GM12878 (cell line): ENCODE measurements around the gene RBM44. TPM values are rescaled to one million over a fixed set of nuclear protein-coding genes. Genes with fewer than 3 reads are reported as not detected.

Source experiments
- ATAC-seq: fragments of 200-7000 bp; cut with Tn5 transposase; 3 replicates; pipeline ENCODE4 v1.9.1; 2020; ENCODE audit warnings: mild to moderate bottlenecking, moderate library complexity
- BruUV-seq: library from RNA; stranded (reverse); fragments of 400-500 nt; replicated peaks from 2 replicates; lab custom pipeline; 2021; lab: Mats Ljungman, UMichigan
- CTCF ChIA-PET: fragments of 300-600 bp; sonication (Branson Sonifier 250); formaldehyde crosslinking; extraction: SDS; loops from one replicate; lab custom pipeline; 2021; ENCODE audit warnings: inconsistent platforms; lab: Yijun Ruan, JAX
- POLR2A ChIA-PET: fragments of 350-600 bp; formaldehyde crosslinking; extraction: SDS; loops from one replicate; lab custom pipeline; 2021; ENCODE audit warnings: inconsistent platforms; lab: Charles Lee
- RAD21 ChIA-PET: fragments of 300-600 bp; sonication (Branson Sonifier 250); formaldehyde crosslinking; loops from one replicate; lab custom pipeline; 2023; ENCODE audit warnings: antibody characterized with exemption; ENCODE audit not compliant: unreplicated experiment; lab: Charles Lee
- SMC1A ChIA-PET: fragments of 300-600 bp; sonication (Branson Sonifier 250); formaldehyde crosslinking; loops from one replicate; lab custom pipeline; 2023; ENCODE audit not compliant: unreplicated experiment, uncharacterized antibody; lab: Charles Lee
- DNase-seq: peaks from one replicate; pipeline ENCODE4 v3.0.0-alpha.2; 2011; ENCODE audit warnings: low read depth, low spot score
- FAIRE-seq: peaks from 3 replicates; lab custom pipeline; 2011; peaks lifted over from hg19 to GRCh38; lab: Jason Lieb, UNC
- H2AFZ ChIP-seq: 2 replicates; pipeline ENCODE4 v1.6.0; 2011; ENCODE audit warnings: low read depth, low read length, control low read depth; ENCODE audit not compliant: control insufficient read depth
- H3K27ac ChIP-seq: 2 replicates; pipeline ENCODE4 v1.5.1; 2011; ENCODE audit warnings: control low read depth; ENCODE audit not compliant: control insufficient read depth, insufficient read depth
- H3K27me3 ChIP-seq, 2 experiments: replicated peaks in 1 of 2; 2 replicates each; pipeline versions ENCODE4 v1.6.0 to v1.6.1; 2011; ENCODE audit warnings: low read length in 1 of 2; ENCODE audit not compliant: control insufficient read depth in 2 of 2, insufficient read depth in 2 of 2
- H3K36me3 ChIP-seq, 2 experiments: 2 replicates each; pipeline ENCODE4 v1.5.1; 2011; ENCODE audit warnings: low read length in 1 of 2; ENCODE audit not compliant: control insufficient read depth in 2 of 2, insufficient read depth in 2 of 2
- H3K4me1 ChIP-seq: 2 replicates; pipeline ENCODE4 v1.6.1; 2011; ENCODE audit warnings: mild to moderate bottlenecking, low read length, moderate library complexity, mixed read lengths; ENCODE audit not compliant: control insufficient read depth, insufficient read depth
- H3K4me2 ChIP-seq: 2 replicates; pipeline ENCODE4 v1.6.0; 2011; ENCODE audit warnings: control low read depth; ENCODE audit not compliant: control insufficient read depth, insufficient read depth
- H3K4me3 ChIP-seq: fragments of 200-600 bp; sonication (generic); 2 replicates; pipeline ENCODE4 v1.5.1; 2016
- H3K79me2 ChIP-seq: 2 replicates; pipeline ENCODE4 v1.6.0; 2011; ENCODE audit warnings: low read length; ENCODE audit not compliant: control insufficient read depth, insufficient read depth
- H3K9ac ChIP-seq: 2 replicates; pipeline ENCODE4 v1.8.0; 2011; ENCODE audit warnings: low read length, control low read depth, mixed read lengths; ENCODE audit not compliant: control insufficient read depth, insufficient read depth
- H3K9me3 ChIP-seq: replicated peaks from 3 replicates; pipeline ENCODE4 v1.5.1; 2011; ENCODE audit warnings: mild to moderate bottlenecking, low read length; ENCODE audit not compliant: control insufficient read depth, insufficient read depth
- H4K20me1 ChIP-seq: 2 replicates; pipeline ENCODE4 v1.6.0; 2011; ENCODE audit not compliant: control insufficient read depth, insufficient read depth
- BCLAF1 ChIP-seq: fragments of 450-650 bp; IDR thresholded peaks from 2 replicates; pipeline ENCODE4 v1.6.1; 2017; ENCODE audit warnings: antibody characterized with exemption, mild to moderate bottlenecking, moderate library complexity
- BRCA1 ChIP-seq: IDR thresholded peaks from 2 replicates; pipeline ENCODE4 v1.6.1; 2011; ENCODE audit warnings: low read depth, low read length, improper control_type of control experiment
- NR2C2 ChIP-seq: IDR thresholded peaks from 2 replicates; pipeline ENCODE4 v1.6.1; 2011; ENCODE audit warnings: borderline replicate concordance, low read depth; ENCODE audit not compliant: control insufficient read depth, insufficient read length
- PML ChIP-seq: IDR thresholded peaks from 2 replicates; pipeline ENCODE4 v1.6.1; 2012; ENCODE audit warnings: low read length, inconsistent platforms
- RUNX3 ChIP-seq: IDR thresholded peaks from 2 replicates; pipeline ENCODE4 v1.6.1; 2012; ENCODE audit warnings: low read length, inconsistent platforms
- SMAD5 ChIP-seq: IDR thresholded peaks from 2 replicates; pipeline ENCODE4 v1.6.1; 2016; ENCODE audit warnings: antibody characterized with exemption, low read depth
- TARDBP ChIP-seq: IDR thresholded peaks from 2 replicates; pipeline ENCODE4 v1.6.1; 2016; ENCODE audit warnings: borderline replicate concordance
- TCF12 ChIP-seq: IDR thresholded peaks from 2 replicates; pipeline ENCODE4 v1.6.1; 2011; ENCODE audit warnings: low read depth, mild to moderate bottlenecking, low read length
- TCF7 ChIP-seq: IDR thresholded peaks from 2 replicates; pipeline ENCODE4 v1.6.1; 2014; ENCODE audit warnings: antibody characterized with exemption, borderline replicate concordance
- ZBTB33 ChIP-seq: fragments of 450-650 bp; IDR thresholded peaks from 2 replicates; pipeline ENCODE4 v1.6.1; 2017; ENCODE audit warnings: mild to moderate bottlenecking
- ZSCAN29 ChIP-seq: fragments of 450-650 bp; IDR thresholded peaks from 2 replicates; pipeline ENCODE4 v1.6.1; 2017; ENCODE audit warnings: mild to moderate bottlenecking, moderate library complexity
- WGBS: methylation state at CpG from one replicate; pipeline ENCODE4 v1.1.6; 2016; ENCODE audit warnings: low lambda C conversion rate; ENCODE audit not compliant: insufficient replicate concordance, insufficient coverage; ENCODE audit errors: missing lambda C conversion rate; 5-methylcytosine and 5-hydroxymethylcytosine counted together
- in situ Hi-C: fragments of 300-500 bp; cut with MboI; formaldehyde crosslinking; loops from 9 replicates; pipeline ENCODE4 v1.14.3; 2018; ENCODE audit warnings: mixed read lengths
- intact Hi-C: fragments of 100-400 bp; cut with micrococcal nuclease; formaldehyde crosslinking; loops from one replicate; pipeline ENCODE4 v1.14.2; 2022; ENCODE audit not compliant: unreplicated experiment
- polyA plus RNA-seq, 11 experiments: library from polyadenylated mRNA; depleted of rRNA in 4 of 11; unstranded in 6 of 11; stranded (reverse) in 5 of 11; fragments of >200 nt; fragmentation: Nextera tagmentation in 4 of 11; fragmentation: Illumina TruSeq in 1 of 11; extraction: Ambion mirVana in 4 of 11; extraction: Trizol in 1 of 11; gene quantifications; 1 replicate in 1 of 11; 2 replicates in 10 of 11; pipeline versions ENCODE4 v1.2.1 to v1.2.3, GENCODE V29; 2011 to 2016; ENCODE audit warnings: inconsistent platforms in 2 of 11, missing spikeins in 2 of 11, low read depth in 1 of 11
- total RNA-seq, 4 experiments: library from RNA; depleted of rRNA in 3 of 4; stranded (reverse); fragments of >200 nt in 3 of 4; fragmentation: Illumina TruSeq in 1 of 4; extraction: Trizol in 1 of 4; gene quantifications; 2 replicates each; pipeline versions ENCODE4 v1.2.1 to v1.2.3, GENCODE V29; 2013 to 2021
- TF ChIP-seq, protein P1 (sequence below): fragments of 450-650 bp; conservative IDR thresholded peaks from 2 replicates; pipeline ENCODE4 v1.6.1; 2017; ENCODE audit warnings: mild to moderate bottlenecking, moderate library complexity

RBM44 gene
- total and polyA plus RNA-seq, 10 of the 15 experiments (the other 5 are each of a cell fraction or from before 2014, with no cell fraction given) = 0.14 to 1.4 (median 0.62) TPM; not detected in 1

GRCh38 chr2:237888389-237888788 is 89.8 kb downstream of the RBM44 start:
- no peak overlapping the region for H3K4me2 ChIP-seq
- H3K4me1 ChIP-seq = no peaks in the 10 kb centered on the region
- FAIRE-seq = no peak
- TF ChIP-seq BCLAF1 (no peak), SMAD5 (no peak), TCF7 (no peak)
- H3K27me3 ChIP-seq = no peaks in the 10 kb centered on the region
- H3K9ac ChIP-seq = no peak overlapping the region
- no peaks in the 10 kb centered on the region for H4K20me1 ChIP-seq
- SMC1A ChIA-PET = interaction anchor here (0.9 to 1.1 kb wide), 2 partner anchors 38 to 258 kb away, joined by 3 to 4 read pairs; no protein-coding TSS in a partner anchor
- 58% methylated on average over 2 of the region's 2 CpGs for WGBS
- H3K79me2 ChIP-seq = no peaks in the 10 kb centered on the region
- in situ Hi-C loops (no loop called here), intact Hi-C loops (no loop called here)
- H3K4me3 ChIP-seq = no peak overlapping the region
- RAD21 ChIA-PET = no interaction called here
- H3K27ac ChIP-seq = no peak overlapping the region
- no peak for DNase-seq
- ATAC-seq = no peak
- H2AFZ ChIP-seq = no peak overlapping the region
- BruUV-seq = no TSS peak
- POLR2A ChIA-PET = no interaction called here
- CTCF ChIA-PET = no interaction called here
- H3K9me3 ChIP-seq = no peaks in the 10 kb centered on the region
- no peaks in the 10 kb centered on the region for H3K36me3 ChIP-seq

GRCh38 chr2:237889016-237889415 is 90.4 kb downstream of the RBM44 start:
- WGBS = 68% methylated on average over 8 of the region's 8 CpGs
- no peak overlapping the region for H3K4me2 ChIP-seq
- H2AFZ ChIP-seq = no peak overlapping the region
- no peaks in the 10 kb centered on the region for H3K79me2 ChIP-seq
- intact Hi-C loops = no loop called here
- FAIRE-seq (no peak), DNase-seq (no peak), ATAC-seq (no peak)
- no peaks in the 10 kb centered on the region for H3K27me3 ChIP-seq
- no peaks in the 10 kb centered on the region for H3K4me1 ChIP-seq
- SMC1A ChIA-PET = interaction anchor here (0.9 kb wide), 1 partner anchor 37 kb away, joined by 3 read pairs; no protein-coding TSS in a partner anchor
- no peak overlapping the region for H3K27ac ChIP-seq
- POLR2A ChIA-PET = no interaction called here
- in situ Hi-C loops = no loop called here
- H3K9me3 ChIP-seq = no peaks in the 10 kb centered on the region
- no peaks in the 10 kb centered on the region for H4K20me1 ChIP-seq
- no peaks in the 10 kb centered on the region for H3K36me3 ChIP-seq
- H3K9ac ChIP-seq = no peak overlapping the region
- CTCF ChIA-PET = no interaction called here
- RAD21 ChIA-PET = interaction anchor here (0.6 kb wide), 1 partner anchor 57 kb away, joined by 4 read pairs; no protein-coding TSS in a partner anchor
- BruUV-seq = no TSS peak
- no peak overlapping the region for H3K4me3 ChIP-seq
- TF ChIP-seq TCF12 (no peak), ZBTB33 (no peak), RUNX3 (no peak), BRCA1 (no peak), TARDBP (no peak), PML (no peak), ZSCAN29 (no peak), NR2C2 (no peak)
- TF ChIP-seq, protein P1, sequence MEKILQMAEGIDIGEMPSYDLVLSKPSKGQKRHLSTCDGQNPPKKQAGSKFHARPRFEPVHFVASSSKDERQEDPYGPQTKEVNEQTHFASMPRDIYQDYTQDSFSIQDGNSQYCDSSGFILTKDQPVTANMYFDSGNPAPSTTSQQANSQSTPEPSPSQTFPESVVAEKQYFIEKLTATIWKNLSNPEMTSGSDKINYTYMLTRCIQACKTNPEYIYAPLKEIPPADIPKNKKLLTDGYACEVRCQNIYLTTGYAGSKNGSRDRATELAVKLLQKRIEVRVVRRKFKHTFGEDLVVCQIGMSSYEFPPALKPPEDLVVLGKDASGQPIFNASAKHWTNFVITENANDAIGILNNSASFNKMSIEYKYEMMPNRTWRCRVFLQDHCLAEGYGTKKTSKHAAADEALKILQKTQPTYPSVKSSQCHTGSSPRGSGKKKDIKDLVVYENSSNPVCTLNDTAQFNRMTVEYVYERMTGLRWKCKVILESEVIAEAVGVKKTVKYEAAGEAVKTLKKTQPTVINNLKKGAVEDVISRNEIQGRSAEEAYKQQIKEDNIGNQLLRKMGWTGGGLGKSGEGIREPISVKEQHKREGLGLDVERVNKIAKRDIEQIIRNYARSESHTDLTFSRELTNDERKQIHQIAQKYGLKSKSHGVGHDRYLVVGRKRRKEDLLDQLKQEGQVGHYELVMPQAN = no peak
